ENCODE measurements around the gene ASIC4. TPM values are rescaled to one million over a fixed set of nuclear protein-coding genes. Genes with fewer than 3 reads are reported as not detected.
A peak's percentile ranks its signal among the peaks of the same experiment; 100 is the strongest.

ASIC4 gene
- total RNA-seq, 5 donors from 2014 or later (not counting 1 experiment from before 2014, with no cell fraction given) = 0.09 to 0.35 (median 0.20) TPM; not detected in 2

GRCh38 chr2:219474285-219475060 is 39.8 kb upstream of the ASIC4 start:
- Histone ChIP-seq H3K4me1 (ENCODE audit: control insufficient read depth in 1 of 2, extremely low read depth in 1 of 2, insufficient read depth in 2 of 2, low read length in 2 of 2) (no peaks in the 10 kb centered on the region), H3K36me3 (ENCODE audit: control insufficient read depth in 2 of 2, extremely low read depth in 1 of 2, insufficient read depth in 1 of 2, low read length in 1 of 2) (peaks cover 0 to 3% of the 10 kb centered on the region in 2 donors), H3K4me3 (ENCODE audit: control insufficient read depth in 1 of 2, extremely low read depth in 1 of 2, low read length in 1 of 2) (no peak overlapping the region), H3K27me3 (replicated peaks in 1 of 2; ENCODE audit: control insufficient read depth in 2 of 2, extremely low read depth in 1 of 2, insufficient read depth in 2 of 2, low read length in 1 of 2) (peaks cover 0 to 46% of the 10 kb centered on the region in 2 experiments), H3K9me3 (no peaks in the 10 kb centered on the region), H3K27ac (ENCODE audit: low read length) (no peak overlapping the region)
- Mint-ChIP-seq H3K4me3 (no peak overlapping the region), H3K27ac (no peak overlapping the region), H3K36me3 (peaks cover 9% of the 10 kb centered on the region), H3K9me3 (no peaks in the 10 kb centered on the region), H3K27me3 (peaks cover 0 to 11% of the 10 kb centered on the region in 2 donors), H3K4me1 (peaks cover 4 to 5% (median 4%) of the 10 kb centered on the region in 3 donors)
- ChIA-PET POLR2A (interaction anchor here in 1 of 2 donors (0.7 kb wide), 1 partner anchor 32 kb away, joined by 10 read pairs; no protein-coding TSS in a partner anchor), CTCF (interaction anchor here in 1 of 2 donors (0.6 to 1.0 kb wide), 4 partner anchors 9 to 64 kb away, joined by 3 to 4 read pairs (median 3); no protein-coding TSS in a partner anchor)
- ATAC-seq (replicated peaks in 1 of 4) = no peak
- no peak for DNase-seq
- 89% methylated on average over 4 of the region's 11 CpGs for WGBS (ENCODE audit: insufficient coverage)

- POLR2A ChIA-PET = no interaction called here
- DNase-seq = no peak
- peaks cover 4 to 5% (median 4%) of the 10 kb centered on the region in 3 donors for H3K4me1 Mint-ChIP-seq
Observed at GRCh38 chr2:219475278-219475677, 39.0 kb upstream of the ASIC4 start.

GRCh38 chr2:219475697-219476651 is 38.3 kb upstream of the ASIC4 start:
- no peak overlapping the region for H3K27ac ChIP-seq (ENCODE audit: low read length)
- peaks cover 4 to 5% (median 4%) of the 10 kb centered on the region in 3 donors for H3K4me1 Mint-ChIP-seq
- no peak overlapping the region for H3K4me3 ChIP-seq (ENCODE audit: control insufficient read depth in 1 of 2, extremely low read depth in 1 of 2, low read length in 1 of 2)
- ATAC-seq (replicated peaks in 1 of 4) (peak; percentile 67 to 78 (median 71)), DNase-seq (peak in 31 of 35 experiments; percentile 8 to 67 (median 40))
- H3K36me3 ChIP-seq (ENCODE audit: control insufficient read depth in 2 of 2, extremely low read depth in 1 of 2, insufficient read depth in 1 of 2, low read length in 1 of 2) = peaks cover 0 to 3% of the 10 kb centered on the region in 2 donors
- no peaks in the 10 kb centered on the region for H3K4me1 ChIP-seq (ENCODE audit: control insufficient read depth in 1 of 2, extremely low read depth in 1 of 2, insufficient read depth in 2 of 2, low read length in 2 of 2)
- no peaks in the 10 kb centered on the region for H3K9me3 Mint-ChIP-seq
- H3K27me3 Mint-ChIP-seq = peaks cover 0 to 11% of the 10 kb centered on the region in 2 donors
- no peak overlapping the region for H3K27ac Mint-ChIP-seq
- 9% methylated on average over 2 of the region's 14 CpGs for WGBS (ENCODE audit: insufficient coverage)
- peaks cover 0 to 54% of the 10 kb centered on the region in 2 experiments for H3K27me3 ChIP-seq (replicated peaks in 1 of 2; ENCODE audit: control insufficient read depth in 2 of 2, extremely low read depth in 1 of 2, insufficient read depth in 2 of 2, low read length in 1 of 2)
- no peak overlapping the region for H3K4me3 Mint-ChIP-seq
- CTCF ChIA-PET = interaction anchor here (0.6 to 1.9 kb wide), 8 partner anchors 10 to 54 kb away, joined by 3 to 8 read pairs (median 4); partner anchors contain the start of gene GMPPA (in 1 of the 2)
- H3K36me3 Mint-ChIP-seq = peaks cover 9% of the 10 kb centered on the region
- H3K9me3 ChIP-seq = no peaks in the 10 kb centered on the region
- POLR2A ChIA-PET = no interaction called here

More at GRCh38 chr2:219475278-219475677, 39.0 kb upstream of the ASIC4 start:
- Histone ChIP-seq H3K27ac (ENCODE audit: low read length) (no peak overlapping the region), H3K27me3 (replicated peaks in 1 of 2; ENCODE audit: control insufficient read depth in 2 of 2, extremely low read depth in 1 of 2, insufficient read depth in 2 of 2, low read length in 1 of 2) (peaks cover 0 to 47% of the 10 kb centered on the region in 2 experiments), H3K4me3 (ENCODE audit: control insufficient read depth in 1 of 2, extremely low read depth in 1 of 2, low read length in 1 of 2) (no peak overlapping the region), H3K9me3 (no peaks in the 10 kb centered on the region), H3K4me1 (ENCODE audit: control insufficient read depth in 1 of 2, extremely low read depth in 1 of 2, insufficient read depth in 2 of 2, low read length in 2 of 2) (no peaks in the 10 kb centered on the region), H3K36me3 (ENCODE audit: control insufficient read depth in 2 of 2, extremely low read depth in 1 of 2, insufficient read depth in 1 of 2, low read length in 1 of 2) (peaks cover 0 to 3% of the 10 kb centered on the region in 2 donors)
- no CpG with 5 or more reads among the region's 6 CpGs for WGBS (ENCODE audit: insufficient coverage)
- no peaks in the 10 kb centered on the region for H3K9me3 Mint-ChIP-seq
- H3K4me3 Mint-ChIP-seq = no peak overlapping the region
- CTCF ChIA-PET = interaction anchor here (0.6 to 1.9 kb wide), 6 partner anchors 11 to 55 kb away, joined by 3 to 8 read pairs (median 4); partner anchors contain the start of gene GMPPA (in 1 of the 2)
- H3K36me3 Mint-ChIP-seq = peaks cover 9% of the 10 kb centered on the region
- ATAC-seq (replicated peaks in 1 of 4) = no peak
- H3K27ac Mint-ChIP-seq = no peak overlapping the region
- peaks cover 0 to 11% of the 10 kb centered on the region in 2 donors for H3K27me3 Mint-ChIP-seq

- H3K9me3 Mint-ChIP-seq = no peaks in the 10 kb centered on the region
- peaks cover 0 to 14% of the 10 kb centered on the region in 2 donors for H3K27me3 Mint-ChIP-seq
- H3K36me3 Mint-ChIP-seq = peaks cover 3% of the 10 kb centered on the region
- ATAC-seq (replicated peaks in 1 of 4) (no peak), DNase-seq (no peak)
- Histone ChIP-seq H3K36me3 (ENCODE audit: control insufficient read depth in 2 of 2, extremely low read depth in 1 of 2, insufficient read depth in 1 of 2, low read length in 1 of 2) (peaks cover 0 to 3% of the 10 kb centered on the region in 2 donors), H3K4me1 (ENCODE audit: control insufficient read depth in 1 of 2, extremely low read depth in 1 of 2, insufficient read depth in 2 of 2, low read length in 2 of 2) (no peaks in the 10 kb centered on the region), H3K4me3 (ENCODE audit: control insufficient read depth in 1 of 2, extremely low read depth in 1 of 2, low read length in 1 of 2) (no peak overlapping the region), H3K27me3 (replicated peaks in 1 of 2; ENCODE audit: control insufficient read depth in 2 of 2, extremely low read depth in 1 of 2, insufficient read depth in 2 of 2, low read length in 1 of 2) (peaks cover 3 to 53% of the 10 kb centered on the region in 2 experiments), H3K27ac (ENCODE audit: low read length) (no peak overlapping the region), H3K9me3 (no peaks in the 10 kb centered on the region)
- no peak overlapping the region for H3K4me3 Mint-ChIP-seq
- no peak overlapping the region for H3K27ac Mint-ChIP-seq
- CTCF ChIA-PET = interaction anchor here (0.6 to 1.9 kb wide), 6 partner anchors 9 to 53 kb away, joined by 3 to 8 read pairs (median 6); partner anchors contain the start of gene GMPPA (in 1 of the 2)
- 15% methylated on average over 8 of the region's 16 CpGs for WGBS (ENCODE audit: insufficient coverage)
- H3K4me1 Mint-ChIP-seq = peaks cover 4 to 5% (median 4%) of the 10 kb centered on the region in 3 donors
- POLR2A ChIA-PET = interaction anchor here in 1 of 2 donors (0.7 kb wide), 1 partner anchor 59 kb away, joined by 3 read pairs; no protein-coding TSS in a partner anchor
Observed at GRCh38 chr2:219476652-219477151, 37.6 kb upstream of the ASIC4 start.

- Histone ChIP-seq H3K36me3 (ENCODE audit: control insufficient read depth in 2 of 2, extremely low read depth in 1 of 2, insufficient read depth in 1 of 2, low read length in 1 of 2) (peaks cover 0 to 3% of the 10 kb centered on the region in 2 donors), H3K4me3 (ENCODE audit: control insufficient read depth in 1 of 2, extremely low read depth in 1 of 2, low read length in 1 of 2) (no peak overlapping the region), H3K27me3 (replicated peaks in 1 of 2; ENCODE audit: control insufficient read depth in 2 of 2, extremely low read depth in 1 of 2, insufficient read depth in 2 of 2, low read length in 1 of 2) (peaks cover 4 to 53% of the 10 kb centered on the region in 2 experiments), H3K9me3 (no peaks in the 10 kb centered on the region), H3K27ac (ENCODE audit: low read length) (no peak overlapping the region), H3K4me1 (ENCODE audit: control insufficient read depth in 1 of 2, extremely low read depth in 1 of 2, insufficient read depth in 2 of 2, low read length in 2 of 2) (no peaks in the 10 kb centered on the region)
- Mint-ChIP-seq H3K27ac (no peak overlapping the region), H3K4me3 (no peak overlapping the region), H3K27me3 (peaks cover 0 to 19% of the 10 kb centered on the region in 2 donors), H3K9me3 (no peaks in the 10 kb centered on the region), H3K4me1 (peaks cover 4 to 5% (median 4%) of the 10 kb centered on the region in 3 donors), H3K36me3 (peaks cover 3% of the 10 kb centered on the region)
- DNase-seq (no peak), ATAC-seq (replicated peaks in 1 of 4) (no peak)
- 79% methylated on average over 13 of the region's 13 CpGs for WGBS (ENCODE audit: insufficient coverage)
- ChIA-PET CTCF (no interaction called here), POLR2A (interaction anchor here in 1 of 2 donors (0.7 kb wide), 1 partner anchor 59 kb away, joined by 3 read pairs; no protein-coding TSS in a partner anchor)
Observed at GRCh38 chr2:219477179-219477578, 37.1 kb upstream of the ASIC4 start.
